CD4-positive, alpha-beta T cell (primary cell): ENCODE measurements around the gene RIPPLY3. TPM values are rescaled to one million over a fixed set of nuclear protein-coding genes. Genes with fewer than 3 reads are reported as not detected.

ENCODE experiments used
- ATAC-seq: fragments of 200-7000 bp; cut with Tn5 transposase; one replicate; pipeline ENCODE4 v1.10.0; 2022; ENCODE audit warnings: mild to moderate bottlenecking; ENCODE audit not compliant: poor library complexity
- CTCF ChIA-PET: fragments of 350-600 bp; sonication (Branson Sonifier 250); formaldehyde crosslinking; loops from one replicate; lab custom pipeline; 2021; ENCODE audit warnings: antibody characterized with exemption, inconsistent platforms; lab: Charles Lee
- POLR2A ChIA-PET: fragments of 350-600 bp; sonication (Branson Sonifier 250); formaldehyde crosslinking; loops from one replicate; lab custom pipeline; 2021; ENCODE audit warnings: antibody characterized with exemption, inconsistent platforms; lab: Charles Lee
- DNase-seq, 14 experiments: peaks; one replicate each; pipeline ENCODE4 v3.0.0-alpha.2; 2013 to 2020; ENCODE audit warnings: mixed read lengths in 2 of 14
- H3K27ac ChIP-seq, 2 donors: one replicate each; pipeline versions ENCODE4 v1.5.1 to v1.7.0; 2013; ENCODE audit warnings: low read length in 2 of 2, low read depth in 1 of 2, mild to moderate bottlenecking in 1 of 2
- H3K27me3 ChIP-seq, 2 experiments: 1 replicate in 1 of 2; 2 replicates in 1 of 2; pipeline versions ENCODE4 v1.6.1 to v1.7.0; 2013; ENCODE audit warnings: low read length in 2 of 2, control low read depth in 1 of 2, mild to moderate bottlenecking in 1 of 2, moderate library complexity in 1 of 2; ENCODE audit not compliant: insufficient read depth in 2 of 2, control insufficient read depth in 1 of 2
- H3K36me3 ChIP-seq: one replicate; pipeline ENCODE4 v1.6.1; 2013; ENCODE audit warnings: low read length, control low read depth; ENCODE audit not compliant: insufficient read depth
- H3K4me1 ChIP-seq: one replicate; pipeline ENCODE4 v1.6.1; 2013; ENCODE audit warnings: low read length, control low read depth; ENCODE audit not compliant: insufficient read depth
- H3K4me3 ChIP-seq: one replicate; pipeline ENCODE4 v1.5.1; 2013; ENCODE audit warnings: mild to moderate bottlenecking, low read length, moderate library complexity
- H3K9me3 ChIP-seq, 2 experiments: 1 replicate in 1 of 2; 2 replicates in 1 of 2; pipeline versions ENCODE4 v1.6.1 to v1.7.0; 2013; ENCODE audit warnings: low read length in 2 of 2, mild to moderate bottlenecking in 2 of 2, control low read depth in 1 of 2, moderate library complexity in 1 of 2; ENCODE audit not compliant: control insufficient read depth in 1 of 2, insufficient read depth in 1 of 2
- H3K27ac Mint-ChIP-seq: one replicate; pipeline ENCODE4 v1.8.0; 2020; ENCODE audit warnings: mixed read lengths
- H3K27me3 Mint-ChIP-seq: one replicate; pipeline ENCODE4 v1.8.0; 2021; ENCODE audit warnings: mixed read lengths
- H3K36me3 Mint-ChIP-seq: one replicate; pipeline ENCODE4 v1.8.0; 2021; ENCODE audit warnings: low read depth, mixed read lengths
- H3K4me1 Mint-ChIP-seq: one replicate; pipeline ENCODE4 v1.8.0; 2021; ENCODE audit warnings: low read depth, mixed read lengths
- H3K4me3 Mint-ChIP-seq: one replicate; pipeline ENCODE4 v1.8.0; 2020; ENCODE audit warnings: mild to moderate bottlenecking, mixed read lengths
- H3K9me3 Mint-ChIP-seq: one replicate; pipeline ENCODE4 v1.8.0; 2020; ENCODE audit warnings: mixed read lengths
- CTCF ChIP-seq: fragments of 200-600 bp; IDR thresholded peaks from one replicate; pipeline ENCODE4 v1.8.0; 2022; ENCODE audit warnings: antibody characterized with exemption, mild to moderate bottlenecking
- intact Hi-C, 2 experiments: fragments of 100-400 bp; cut with DNase I in 1 of 2; cut with micrococcal nuclease in 1 of 2; formaldehyde crosslinking; loops; one replicate each; pipeline versions ENCODE4 v1.15.1 to v1.9.0; 2023 to 2025; cut with DNase I, micrococcal nuclease
- total RNA-seq, 174 experiments: library from RNA in 2 of 174; stranded (reverse) in 2 of 174; gene quantifications; one replicate each; pipeline ENCODE4 v1.2.3 and lab custom pipeline; 2021 to 2026

The RIPPLY3 gene
- total RNA-seq, 2 experiments from 2014 or later: not detected

- Mint-ChIP-seq H3K27ac (no peak overlapping the region), H3K4me3 (no peak overlapping the region), H3K27me3 (no peaks in the 10 kb centered on the region), H3K9me3 (no peaks in the 10 kb centered on the region), H3K4me1 (no peaks in the 10 kb centered on the region), H3K36me3 (no peaks in the 10 kb centered on the region)
- intact Hi-C loops: no loop called here
- Histone ChIP-seq H3K27ac (no peak overlapping the region), H3K4me1 (peaks cover 8% of the 10 kb centered on the region), H3K9me3 (no peaks in the 10 kb centered on the region), H3K36me3 (no peaks in the 10 kb centered on the region), H3K27me3 (no peaks in the 10 kb centered on the region), H3K4me3 (no peak overlapping the region)
- CTCF ChIA-PET: no interaction called here
- TF ChIP-seq CTCF: no peak
- no peak for ATAC-seq
- DNase-seq: no peak
- POLR2A ChIA-PET: no interaction called here
These were observed 32.3 kb upstream of the RIPPLY3 start for GRCh38 chr21:36973986-36974850.

- no peaks in the 10 kb centered on the region for H3K27me3 ChIP-seq
- Mint-ChIP-seq H3K9me3 (no peaks in the 10 kb centered on the region), H3K27ac (no peak overlapping the region), H3K36me3 (no peaks in the 10 kb centered on the region), H3K4me1 (no peaks in the 10 kb centered on the region), H3K4me3 (no peak overlapping the region), H3K27me3 (no peaks in the 10 kb centered on the region)
- DNase-seq (no peak), ATAC-seq (no peak)
- H3K4me1 ChIP-seq: peaks cover 8% of the 10 kb centered on the region
- no peak overlapping the region for H3K27ac ChIP-seq
- no peaks in the 10 kb centered on the region for H3K9me3 ChIP-seq
- H3K4me3 ChIP-seq: no peak overlapping the region
- no peak for TF ChIP-seq CTCF
- H3K36me3 ChIP-seq: no peaks in the 10 kb centered on the region
- CTCF ChIA-PET: no interaction called here
- intact Hi-C loops: no loop called here
- POLR2A ChIA-PET: no interaction called here
These were observed 31.7 kb upstream of the RIPPLY3 start for GRCh38 chr21:36974851-36975192.

GRCh38 chr21:36976228-36976861 lies 30.2 kb upstream of the RIPPLY3 start:
- POLR2A ChIA-PET: interaction anchor here (1.0 kb wide), 1 partner anchor 852 kb away, joined by 3 read pairs; no protein-coding TSS in a partner anchor
- no peak for TF ChIP-seq CTCF
- H3K36me3 Mint-ChIP-seq: no peaks in the 10 kb centered on the region

More at GRCh38 chr21:36976228-36976861, 30.2 kb upstream of the RIPPLY3 start:
- CTCF ChIA-PET: interaction anchor here (1.2 to 1.9 kb wide), 3 partner anchors 10 to 34 kb away, joined by 3 to 8 read pairs (median 6); partner anchors contain the start of genes HLCS and RIPPLY3
- Mint-ChIP-seq H3K9me3 (no peaks in the 10 kb centered on the region), H3K4me3 (no peak overlapping the region), H3K27ac (no peak overlapping the region), H3K27me3 (peaks cover 6% of the 10 kb centered on the region), H3K4me1 (peaks cover 11% of the 10 kb centered on the region)
- H3K36me3 ChIP-seq: no peaks in the 10 kb centered on the region
- H3K9me3 ChIP-seq: no peaks in the 10 kb centered on the region
- no peak for DNase-seq
- no peak for ATAC-seq
- H3K4me1 ChIP-seq: peaks cover 17% of the 10 kb centered on the region
- H3K27me3 ChIP-seq: no peaks in the 10 kb centered on the region
- intact Hi-C loops: no loop called here
- no peak overlapping the region for H3K27ac ChIP-seq
- no peak overlapping the region for H3K4me3 ChIP-seq
